HG03565 (cell line): Measurements from ENCODE around the gene EPS8.

Source experiments
- ATAC-seq: cut with Tn5 transposase; IDR thresholded peaks from one replicate; pipeline ENCODE4 v1.9.1; 2021; ENCODE audit warnings: mild to moderate bottlenecking, moderate library complexity; ENCODE audit not compliant: unreplicated experiment

Gene EPS8

GRCh38 chr12:15608406-15608805 lies 180.8 kb downstream of the EPS8 start:
- ATAC-seq: no peak

GRCh38 chr12:15605881-15606590 lies 183.2 kb downstream of the EPS8 start:
- ATAC-seq: no peak

GRCh38 chr12:15603474-15604085 lies 185.6 kb downstream of the EPS8 start:
- ATAC-seq: no peak

GRCh38 chr12:15602051-15602672 lies 187.0 kb downstream of the EPS8 start:
- no peak for ATAC-seq

GRCh38 chr12:15601210-15601800 lies 187.9 kb downstream of the EPS8 start:
- ATAC-seq: no peak

GRCh38 chr12:15600223-15600935 lies 188.8 kb downstream of the EPS8 start:
- no peak for ATAC-seq

- no peak for ATAC-seq
Observed at GRCh38 chr12:15599266-15600037, 189.7 kb downstream of the EPS8 start.

GRCh38 chr12:15597125-15597830 lies 191.9 kb downstream of the EPS8 start:
- no peak for ATAC-seq

- ATAC-seq: no peak
Observed at GRCh38 chr12:15596174-15596573, 193.0 kb downstream of the EPS8 start.

- no peak for ATAC-seq
Observed at GRCh38 chr12:15592934-15593333, 196.3 kb downstream of the EPS8 start.

- no peak for ATAC-seq
Observed at GRCh38 chr12:15591811-15592210, 197.4 kb downstream of the EPS8 start.

GRCh38 chr12:15590180-15590826 lies 198.9 kb downstream of the EPS8 start:
- ATAC-seq: peak; percentile 96

- no peak for ATAC-seq
Observed at GRCh38 chr12:15589328-15590032, 199.7 kb downstream of the EPS8 start.

GRCh38 chr12:15584366-15585041 lies 204.7 kb downstream of the EPS8 start:
- ATAC-seq: peak; percentile 45

- ATAC-seq: no peak
Observed at GRCh38 chr12:15583804-15584203, 205.4 kb downstream of the EPS8 start.

- ATAC-seq: no peak
Observed at GRCh38 chr12:15581006-15581405, 208.2 kb downstream of the EPS8 start.

GRCh38 chr12:15580431-15580830 lies 208.8 kb downstream of the EPS8 start:
- no peak for ATAC-seq
